PC-3 (cell line): Measurements from ENCODE around the gene RAMAC. TPM values are rescaled to one million over a fixed set of nuclear protein-coding genes. Genes with fewer than 3 reads are reported as not detected.

Experiments used
- ATAC-seq: fragments of 200-7000 bp; cut with Tn5 transposase; 2 replicates; pipeline ENCODE4 v1.9.1; 2020; ENCODE audit warnings: mild to moderate bottlenecking, moderate library complexity
- BruUV-seq: library from RNA; stranded (reverse); fragments of 400-500 nt; replicated peaks from 2 replicates; lab custom pipeline; 2021; lab: Mats Ljungman, UMichigan
- CTCF ChIA-PET: fragments of 300-600 bp; sonication (Branson Sonifier 250); formaldehyde crosslinking; loops from one replicate; lab custom pipeline; 2022; ENCODE audit warnings: antibody characterized with exemption; lab: Charles Lee
- POLR2A ChIA-PET: fragments of 300-600 bp; sonication (Branson Sonifier 250); formaldehyde crosslinking; loops from one replicate; lab custom pipeline; 2022; ENCODE audit warnings: antibody characterized with exemption; ENCODE audit not compliant: unreplicated experiment; lab: Charles Lee
- DNase-seq: peaks from one replicate; pipeline ENCODE4 v3.0.0-alpha.2; 2015
- H2AFZ ChIP-seq: fragments of 300-600 bp; sonication (generic); 2 replicates; pipeline ENCODE4 v1.6.0; 2016; ENCODE audit warnings: antibody characterized with exemption, low read length
- H3F3A ChIP-seq: fragments of 300-600 bp; sonication (generic); one replicate; pipeline ENCODE4 v1.6.0; 2017; ENCODE audit warnings: antibody characterized with exemption, low read length, control low read depth, mild to moderate bottlenecking; ENCODE audit not compliant: unreplicated experiment
- H3K27ac ChIP-seq: fragments of 300-600 bp; sonication (generic); 2 replicates; pipeline ENCODE4 v1.5.1; 2016; ENCODE audit warnings: mild to moderate bottlenecking, low read length
- H3K27me3 ChIP-seq: fragments of 300-600 bp; sonication (generic); 2 replicates; pipeline ENCODE4 v1.6.1; 2016; ENCODE audit warnings: low read length, mixed read lengths
- H3K36me3 ChIP-seq: fragments of 300-600 bp; sonication (generic); 2 replicates; pipeline ENCODE4 v1.6.1; 2016; ENCODE audit warnings: low read depth, mixed run types, low read length, mixed read lengths
- H3K4me1 ChIP-seq: fragments of 300-600 bp; sonication (generic); 2 replicates; pipeline ENCODE4 v1.5.1; 2016; ENCODE audit warnings: low read length; ENCODE audit not compliant: insufficient read depth
- H3K4me2 ChIP-seq: fragments of 300-600 bp; sonication (generic); 2 replicates; pipeline ENCODE4 v1.6.0; 2016; ENCODE audit warnings: low read length
- H3K4me3 ChIP-seq: fragments of 300-600 bp; sonication (generic); 2 replicates; pipeline ENCODE4 v1.5.1; 2016; ENCODE audit warnings: mild to moderate bottlenecking, low read length, mixed read lengths
- H3K79me2 ChIP-seq: fragments of 300-600 bp; sonication (generic); 2 replicates; pipeline ENCODE4 v1.6.1; 2017; ENCODE audit warnings: low read length, mixed read lengths
- H3K9ac ChIP-seq: fragments of 300-600 bp; sonication (generic); 2 replicates; pipeline ENCODE4 v1.6.0; 2016; ENCODE audit warnings: mild to moderate bottlenecking, low read length
- H3K9me2 ChIP-seq: fragments of 300-600 bp; sonication (generic); replicated peaks from 2 replicates; pipeline ENCODE4 v1.6.1; 2016; ENCODE audit warnings: mixed run types, low read length, mixed read lengths
- H3K9me3 ChIP-seq: fragments of 300-600 bp; sonication (generic); 2 replicates; pipeline ENCODE4 v1.6.1; 2016; ENCODE audit warnings: low read length, mixed read lengths
- H4K20me1 ChIP-seq: fragments of 300-600 bp; sonication (generic); 2 replicates; pipeline ENCODE4 v1.6.1; 2016; ENCODE audit warnings: low read length, mixed read lengths
- CTCF ChIP-seq: fragments of 300-600 bp; sonication (generic); conservative IDR thresholded peaks from 2 replicates; pipeline ENCODE4 v1.5.1; 2017; ENCODE audit warnings: antibody characterized with exemption, low read depth, mild to moderate bottlenecking, low read length
- EZH2 ChIP-seq: fragments of 300-600 bp; sonication (generic); IDR thresholded peaks from one replicate; pipeline ENCODE4 v1.6.1; 2017; ENCODE audit warnings: antibody characterized with exemption, mild to moderate bottlenecking, low read length; ENCODE audit not compliant: unreplicated experiment
- EZH2phosphoT487 ChIP-seq: fragments of 300-600 bp; sonication (generic); IDR thresholded peaks from 2 replicates; pipeline ENCODE4 v1.6.1; 2018; ENCODE audit warnings: mild to moderate bottlenecking, antibody characterized with exemption, low read length, borderline replicate concordance
- intact Hi-C: fragments of 100-400 bp; cut with micrococcal nuclease; formaldehyde crosslinking; loops from 2 replicates; pipeline ENCODE4 v1.9.0; 2023
- total RNA-seq: library from RNA; depleted of rRNA; stranded (reverse); fragments of >200 nt; gene quantifications from 2 replicates; pipeline ENCODE4 v1.2.3, GENCODE V29; 2014

RAMAC gene
- total RNA-seq, 1 experiment from 2014 or later, result 43.8 TPM

GRCh38 chr15:82992436-82992998, 6.5 kb downstream of the RAMAC start:
- H3K79me2 ChIP-seq, result peaks cover 3% of the 10 kb centered on the region
- ATAC-seq (no peak), DNase-seq (no peak)
- ChIA-PET CTCF (no interaction called here), POLR2A (no interaction called here)
- intact Hi-C loops, result no loop called here
- H3K9ac ChIP-seq, result no peak overlapping the region
- H2AFZ ChIP-seq, result no peak overlapping the region
- H3K36me3 ChIP-seq, result peaks cover 8% of the 10 kb centered on the region
- TF ChIP-seq EZH2phosphoT487 (no peak), CTCF (no peak), EZH2 (no peak)
- no TSS peak for BruUV-seq
- no peaks in the 10 kb centered on the region for H3K9me3 ChIP-seq
- H4K20me1 ChIP-seq, result no peaks in the 10 kb centered on the region
- H3K27me3 ChIP-seq, result no peaks in the 10 kb centered on the region
- peaks cover 1% of the 10 kb centered on the region; the same call in 1 of the 2 replicates for H3K4me1 ChIP-seq
- no peak overlapping the region for H3K4me2 ChIP-seq
- no peaks in the 10 kb centered on the region for H3F3A ChIP-seq
- no peak overlapping the region for H3K27ac ChIP-seq
- H3K4me3 ChIP-seq, result no peak overlapping the region
- H3K9me2 ChIP-seq, result no peaks in the 10 kb centered on the region

GRCh38 chr15:82993144-82993543, 7.1 kb downstream of the RAMAC start:
- Histone ChIP-seq H3K9me3 (no peaks in the 10 kb centered on the region), H3K27me3 (no peaks in the 10 kb centered on the region), H3K27ac (no peak overlapping the region), H4K20me1 (no peaks in the 10 kb centered on the region), H3K4me1 (no peaks in the 10 kb centered on the region), H3K4me3 (no peak overlapping the region), H3K4me2 (no peak overlapping the region), H3K36me3 (peaks cover 8% of the 10 kb centered on the region), H2AFZ (no peak overlapping the region), H3K9me2 (no peaks in the 10 kb centered on the region), H3F3A (no peaks in the 10 kb centered on the region), H3K79me2 (no peaks in the 10 kb centered on the region), H3K9ac (no peak overlapping the region)
- CTCF ChIA-PET, result no interaction called here
- TF ChIP-seq EZH2phosphoT487 (no peak), CTCF (no peak), EZH2 (no peak)
- no TSS peak for BruUV-seq
- POLR2A ChIA-PET, result no interaction called here
- ATAC-seq, result no peak
- no peak for DNase-seq
- intact Hi-C loops, result no loop called here

- BruUV-seq, result no TSS peak
- Histone ChIP-seq H4K20me1 (no peaks in the 10 kb centered on the region), H3F3A (no peaks in the 10 kb centered on the region), H3K9ac (no peak overlapping the region), H3K4me2 (no peak overlapping the region), H3K27ac (no peak overlapping the region), H3K9me2 (no peaks in the 10 kb centered on the region), H3K27me3 (no peaks in the 10 kb centered on the region), H2AFZ (no peak overlapping the region), H3K4me3 (no peak overlapping the region), H3K79me2 (no peaks in the 10 kb centered on the region), H3K9me3 (no peaks in the 10 kb centered on the region), H3K4me1 (no peaks in the 10 kb centered on the region), H3K36me3 (peaks cover 3% of the 10 kb centered on the region)
- CTCF ChIA-PET, result no interaction called here
- no peak for ATAC-seq
- intact Hi-C loops, result no loop called here
- no peak for TF ChIP-seq EZH2phosphoT487
- TF ChIP-seq EZH2, result no peak
- no peak for TF ChIP-seq CTCF
- POLR2A ChIA-PET, result interaction anchor here (0.6 kb wide), 1 partner anchor 143 kb away, joined by 3 read pairs; no protein-coding TSS in a partner anchor
- no peak for DNase-seq
These were observed 9.1 kb downstream of the RAMAC start for GRCh38 chr15:82995076-82995475.
